K562 (cell line): ENCODE data around the gene NTM. TPM values are rescaled to one million over a fixed set of nuclear protein-coding genes. Genes with fewer than 3 reads are reported as not detected.

Source experiments
- ATAC-seq: fragments of 200-7000 bp; cut with Tn5 transposase; 3 replicates; pipeline ENCODE4 v1.9.1; 2020; ENCODE audit warnings: moderate library complexity
- BruUV-seq: library from RNA; stranded (reverse); fragments of 400-500 nt; replicated peaks from 2 replicates; lab custom pipeline; 2021; lab: Mats Ljungman, UMichigan
- CTCF ChIA-PET: fragments of 300-600 bp; formaldehyde crosslinking; extraction: SDS; loops from one replicate; lab custom pipeline; 2021; ENCODE audit warnings: low intra/inter-chr PET ratio; lab: Yijun Ruan, JAX
- POLR2A ChIA-PET: fragments of 300-600, 350-650 bp; sonication (Branson Sonifier 250); formaldehyde crosslinking; extraction: SDS; loops from one replicate; lab custom pipeline; 2021; ENCODE audit warnings: antibody characterized with exemption, inconsistent platforms; lab: Yijun Ruan, JAX
- DNase-seq, 4 experiments: peaks; one replicate each; pipeline versions ENCODE4 v3.0.0 to v3.0.0-alpha.2; 2011 to 2018; ENCODE audit warnings: low spot score in 3 of 4, mixed read lengths in 3 of 4; ENCODE audit errors: extremely low read depth in 1 of 4
- FAIRE-seq: peaks from 2 replicates; lab custom pipeline; 2011; peaks lifted over from hg19 to GRCh38; lab: Jason Lieb, UNC
- H2AFZ ChIP-seq: 2 replicates; pipeline ENCODE4 v1.6.0; 2011; ENCODE audit warnings: low read depth, low read length, control low read depth, inconsistent platforms
- H3K27ac ChIP-seq: fragments of 200-600 bp; 3 replicates; pipeline ENCODE4 v1.8.0; 2011; ENCODE audit warnings: low read depth, mild to moderate bottlenecking, control low read depth, inconsistent platforms, low read length, moderate library complexity, mixed read lengths; ENCODE audit errors: extremely low read depth
- H3K27me3 ChIP-seq, 2 experiments: fragments of 300-600 bp in 1 of 2; 2 replicates in 1 of 2; 3 replicates in 1 of 2; pipeline versions ENCODE4 v1.6.0 to v1.8.0; 2011; ENCODE audit warnings: inconsistent platforms in 2 of 2, low read length in 2 of 2, mild to moderate bottlenecking in 1 of 2, mixed read lengths in 1 of 2, moderate library complexity in 1 of 2; ENCODE audit not compliant: control insufficient read depth in 2 of 2, insufficient read depth in 2 of 2
- H3K36me3 ChIP-seq: fragments of 300-600 bp; 3 replicates; pipeline ENCODE4 v1.8.0; 2011; ENCODE audit warnings: mild to moderate bottlenecking, low read length, inconsistent platforms; ENCODE audit not compliant: control insufficient read depth, insufficient read depth
- H3K4me1 ChIP-seq, 2 experiments: fragments of 200-600 bp in 1 of 2; replicated peaks in 1 of 2; 2 replicates in 1 of 2; 3 replicates in 1 of 2; pipeline versions ENCODE4 v1.5.1 to v1.8.0; 2011; ENCODE audit warnings: inconsistent platforms in 2 of 2, low read length in 2 of 2, mild to moderate bottlenecking in 1 of 2, mixed read lengths in 1 of 2, moderate library complexity in 1 of 2; ENCODE audit not compliant: control insufficient read depth in 2 of 2, insufficient read depth in 2 of 2
- H3K4me2 ChIP-seq: 2 replicates; pipeline ENCODE4 v1.6.1; 2011; ENCODE audit warnings: low read length, control low read depth, inconsistent platforms, mixed read lengths; ENCODE audit not compliant: insufficient read depth
- H3K4me3 ChIP-seq: fragments of 200-600 bp; sonication (generic), shearing (Covaris generic); 2 replicates; pipeline ENCODE4 v1.5.1; 2016; ENCODE audit warnings: control low read depth, inconsistent platforms
- H3K79me2 ChIP-seq: fragments of 200-600 bp; 3 replicates; pipeline ENCODE4 v1.8.0; 2011; ENCODE audit warnings: low read length, inconsistent platforms; ENCODE audit not compliant: control insufficient read depth, insufficient read depth
- H3K9ac ChIP-seq, 2 experiments: 2 replicates each; pipeline versions ENCODE4 v1.6.0 to v1.6.1; 2011; ENCODE audit warnings: low read depth in 2 of 2, low read length in 2 of 2, control low read depth in 1 of 2, inconsistent platforms in 1 of 2, mild to moderate bottlenecking in 1 of 2, mixed read lengths in 1 of 2; ENCODE audit not compliant: insufficient read depth in 1 of 2
- H3K9me1 ChIP-seq: one replicate; pipeline ENCODE4 v1.6.0; 2011; ENCODE audit warnings: inconsistent platforms, mild to moderate bottlenecking, low read length, moderate library complexity; ENCODE audit not compliant: control insufficient read depth, insufficient read depth
- H3K9me3 ChIP-seq: replicated peaks from 2 replicates; pipeline ENCODE4 v1.5.1; 2011; ENCODE audit warnings: low read depth, low read length, inconsistent platforms; ENCODE audit not compliant: control insufficient read depth, insufficient read depth
- H4K20me1 ChIP-seq: replicated peaks from 2 replicates; pipeline ENCODE4 v1.6.1; 2011; ENCODE audit warnings: low read length, inconsistent platforms, mixed read lengths; ENCODE audit not compliant: control insufficient read depth, insufficient read depth
- CBX1 ChIP-seq: sonication (generic); IDR thresholded peaks from 2 replicates; pipeline ENCODE4 v1.6.1; 2016; ENCODE audit warnings: antibody characterized with exemption, low read depth, mild to moderate bottlenecking
- CREB5 ChIP-seq: fragments of 250-450 bp; sonication (Bioruptor Pico); IDR thresholded peaks from 2 replicates; pipeline ENCODE4 v1.5.0; 2020; ENCODE audit warnings: mild to moderate bottlenecking
- CTCF ChIP-seq, 3 experiments: IDR thresholded peaks in 2 of 3; conservative IDR thresholded peaks in 1 of 3; 2 replicates each; pipeline ENCODE4 v1.5.1; 2011 to 2012; ENCODE audit warnings: low read length in 3 of 3, mild to moderate bottlenecking in 3 of 3, control low read depth in 2 of 3, improper control_type of control experiment in 1 of 3, inconsistent platforms in 1 of 3, low read depth in 1 of 3, mixed read lengths in 1 of 3, moderate library complexity in 1 of 3; ENCODE audit not compliant: insufficient read depth in 2 of 3
- FOXK1 ChIP-seq: sonication (generic); formaldehyde crosslinking; IDR thresholded peaks from 2 replicates; pipeline ENCODE4 v1.8.0; 2022; ENCODE audit warnings: missing genetic modification reagents, mild to moderate bottlenecking, borderline replicate concordance
- GABPB2 ChIP-seq: fragments of 250-450 bp; sonication (Bioruptor Pico); conservative IDR thresholded peaks from 2 replicates; pipeline ENCODE4 v1.5.1; 2021; ENCODE audit warnings: mild to moderate bottlenecking
- IRF1 ChIP-seq: sonication (generic); formaldehyde crosslinking; IDR thresholded peaks from 2 replicates; pipeline ENCODE4 v1.8.0; 2022; ENCODE audit warnings: missing genetic modification reagents, mild to moderate bottlenecking, borderline replicate concordance
- NBN ChIP-seq: fragments of 450-650 bp; IDR thresholded peaks from 2 replicates; pipeline ENCODE4 v1.6.1; 2016; ENCODE audit warnings: low read depth, mild to moderate bottlenecking
- NR3C1 ChIP-seq: sonication (generic); formaldehyde crosslinking; IDR thresholded peaks from 2 replicates; pipeline ENCODE4 v1.8.1; 2022; ENCODE audit warnings: missing genetic modification reagents
- RFX1 ChIP-seq: fragments of 450-650 bp; IDR thresholded peaks from 2 replicates; pipeline ENCODE4 v1.6.1; 2016; ENCODE audit warnings: mild to moderate bottlenecking, moderate library complexity
- SAFB2 ChIP-seq: fragments of 200-400 bp; formaldehyde crosslinking; IDR thresholded peaks from 2 replicates; pipeline ENCODE4 v1.6.1; 2018; ENCODE audit warnings: borderline replicate concordance, low read length, low read depth, moderate library complexity; ENCODE audit not compliant: severe bottlenecking
- TAF15 ChIP-seq: fragments of 200-400 bp; formaldehyde crosslinking; IDR thresholded peaks from 2 replicates; pipeline ENCODE4 v1.6.1; 2017; ENCODE audit warnings: mild to moderate bottlenecking, low read depth, low read length, moderate library complexity
- TAF9B ChIP-seq: fragments of 450-650 bp; IDR thresholded peaks from 2 replicates; pipeline ENCODE4 v1.6.1; 2018; ENCODE audit warnings: mild to moderate bottlenecking; ENCODE audit not compliant: partially characterized antibody
- ZNF124 ChIP-seq: sonication (generic); formaldehyde crosslinking; IDR thresholded peaks from 2 replicates; pipeline ENCODE4 v1.8.1; 2022; ENCODE audit warnings: missing genetic modification reagents
- ZNF354B ChIP-seq: fragments of 250-450 bp; sonication (Bioruptor Pico); IDR thresholded peaks from 2 replicates; pipeline ENCODE4 v1.4.0; 2020
- ZNF668 ChIP-seq: fragments of 250-450 bp; sonication (Bioruptor Pico); IDR thresholded peaks from 2 replicates; pipeline ENCODE4 v1.8.0; 2022; ENCODE audit warnings: mild to moderate bottlenecking, inconsistent platforms
- WGBS: fragments of 100-300 bp; shearing (Covaris generic); methylation state at CpG from one replicate; pipeline ENCODE4 v1.1.6; 2016; ENCODE audit warnings: low coverage, mixed read lengths; ENCODE audit not compliant: insufficient coverage; ENCODE audit errors: missing lambda C conversion rate; 5-methylcytosine and 5-hydroxymethylcytosine counted together
- in situ Hi-C: fragments of 300-500 bp; cut with MboI; formaldehyde crosslinking; loops from 4 replicates; pipeline ENCODE4 v1.15.0; 2018; ENCODE audit warnings: inconsistent platforms, mixed read lengths
- intact Hi-C: fragments of 100-400 bp; cut with micrococcal nuclease; formaldehyde crosslinking; loops from 2 replicates; pipeline ENCODE4 v1.14.2; 2022
- polyA plus RNA-seq, 8 experiments: library from polyadenylated mRNA; depleted of rRNA in 4 of 8; stranded (reverse) in 5 of 8; unstranded in 3 of 8; fragments of >200 nt; fragmentation: Nextera tagmentation in 2 of 8; fragmentation: Illumina TruSeq in 1 of 8; extraction: Ambion mirVana in 2 of 8; extraction: Trizol in 1 of 8; gene quantifications; 2 replicates each; pipeline versions ENCODE4 v1.2.1 to v1.2.3, GENCODE V29; 2011 to 2014; ENCODE audit warnings: inconsistent platforms in 1 of 8, missing spikeins in 1 of 8
- total RNA-seq, 7 experiments: library from RNA; depleted of rRNA in 6 of 7; stranded (reverse); fragments of >200 nt in 6 of 7; fragmentation: Illumina TruSeq in 2 of 7; extraction: Trizol in 2 of 7; gene quantifications; 2 replicates each; pipeline versions ENCODE4 v1.2.1 to v1.2.3, GENCODE V29; 2011 to 2021; ENCODE audit warnings: low replicate concordance in 1 of 7

Gene NTM
- total and polyA plus RNA-seq, 9 of the 15 experiments (the other 6 are each of a cell fraction or from before 2014, with no cell fraction given): not detected

GRCh38 chr11:132057266-132057665, 686.9 kb downstream of the NTM start:
- Histone ChIP-seq H3K36me3 (no peaks in the 10 kb centered on the region), H3K9ac (no peak overlapping the region), H4K20me1 (no peaks in the 10 kb centered on the region), H3K79me2 (no peaks in the 10 kb centered on the region), H3K27me3 (no peaks in the 10 kb centered on the region), H3K4me1 (no peaks in the 10 kb centered on the region), H3K27ac (no peak overlapping the region), H2AFZ (no peak overlapping the region), H3K4me3 (no peak overlapping the region), H3K9me1 (no peaks in the 10 kb centered on the region), H3K9me3 (peaks cover 4% of the 10 kb centered on the region; the same call in 1 of the 2 replicates), H3K4me2 (no peak overlapping the region)
- no peak for DNase-seq
- in situ Hi-C loops (no loop called here), intact Hi-C loops (no loop called here)
- TF ChIP-seq ZNF354B (no peak), TAF9B (no peak), SAFB2 (no peak), CTCF (IDR thresholded peaks at IDR 0.05 in 2 of 3, conservative IDR thresholded peaks at IDR 0.05 in 1 of 3; ENCODE audit: insufficient read depth in 2 of 3, low read depth in 1 of 3, low read length in 3 of 3) (no peak), ZNF124 (no peak), ZNF668 (CRISPR knock-in tag) (no peak), TAF15 (no peak), NBN (no peak), FOXK1 (no peak), IRF1 (CRISPR knock-in tag) (no peak), NR3C1 (CRISPR knock-in tag) (no peak), CBX1 (no peak), CREB5 (CRISPR knock-in tag) (no peak), GABPB2 (CRISPR knock-in tag) (no peak), RFX1 (no peak)
- ChIA-PET POLR2A (interaction anchor here (0.6 kb wide), 1 partner anchor 777 kb away, joined by 3 read pairs; no protein-coding TSS in a partner anchor), CTCF (no interaction called here)
- BruUV-seq: no TSS peak
- 0% methylated on average over 2 of the region's 3 CpGs for WGBS
- no peak for ATAC-seq
- FAIRE-seq: no peak
